ENCODE results near the gene HPSE2.

Gene HPSE2

DNA sequence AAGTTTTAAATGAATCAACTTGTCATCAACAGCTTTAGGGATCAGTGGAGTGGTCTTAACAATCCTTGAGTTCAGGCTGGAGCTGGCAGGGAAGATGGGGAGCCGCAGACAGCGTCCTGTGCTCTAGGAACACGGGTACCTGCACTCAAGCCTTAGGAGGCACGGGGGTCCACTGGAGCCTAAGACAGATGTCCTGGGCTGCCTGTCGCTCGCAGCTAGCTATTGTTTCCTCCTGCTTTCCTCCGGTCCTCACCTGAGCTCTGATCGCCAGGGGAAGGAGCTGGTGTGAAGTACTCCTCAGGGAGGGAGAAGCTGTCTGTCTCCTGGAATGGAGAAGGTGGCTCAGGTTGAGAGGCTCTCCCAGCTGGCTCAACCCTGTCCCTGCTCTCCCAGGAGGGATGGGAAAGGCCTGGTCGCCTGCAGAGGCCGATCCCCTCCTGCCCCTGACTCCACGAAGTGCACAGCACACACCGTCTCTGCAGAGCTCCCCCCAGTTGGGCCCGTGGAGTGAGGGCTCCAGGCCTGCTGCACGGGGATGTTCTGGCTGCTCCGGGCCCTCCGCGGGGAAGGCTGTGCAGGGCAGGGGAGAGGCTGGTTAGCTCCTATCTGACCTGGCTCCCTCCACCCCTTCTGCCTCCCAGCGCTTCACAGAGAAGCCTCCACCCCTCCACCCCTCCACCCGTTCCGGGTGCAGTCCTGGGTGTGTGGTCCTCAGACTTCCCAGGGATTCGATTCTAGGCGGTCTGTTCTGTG, 806.2 kb downstream of the HPSE2 start:
- no peak for DNase-seq
- H2AFZ ChIP-seq (ENCODE audit: low read depth, low read length), result no peak overlapping the region
- peaks cover 18% of the 10 kb centered on the region for H3K9me3 ChIP-seq (ENCODE audit: insufficient read depth, low read length, severe bottlenecking)
- no peaks in the 10 kb centered on the region for H3K79me2 ChIP-seq (ENCODE audit: insufficient read depth, low read length)
- H3K9ac ChIP-seq (ENCODE audit: low read depth, low read length), result no peak overlapping the region
- no peak overlapping the region for H3K27ac ChIP-seq (ENCODE audit: low read length)
- H3K27me3 ChIP-seq (ENCODE audit: insufficient read depth, low read length, poor library complexity), result no peaks in the 10 kb centered on the region
- TF ChIP-seq EZH2 (IDR thresholded peaks at IDR 0.05; ENCODE audit: borderline replicate concordance, low read depth, low read length, severe bottlenecking), result no peak
- TF ChIP-seq, protein P1, sequence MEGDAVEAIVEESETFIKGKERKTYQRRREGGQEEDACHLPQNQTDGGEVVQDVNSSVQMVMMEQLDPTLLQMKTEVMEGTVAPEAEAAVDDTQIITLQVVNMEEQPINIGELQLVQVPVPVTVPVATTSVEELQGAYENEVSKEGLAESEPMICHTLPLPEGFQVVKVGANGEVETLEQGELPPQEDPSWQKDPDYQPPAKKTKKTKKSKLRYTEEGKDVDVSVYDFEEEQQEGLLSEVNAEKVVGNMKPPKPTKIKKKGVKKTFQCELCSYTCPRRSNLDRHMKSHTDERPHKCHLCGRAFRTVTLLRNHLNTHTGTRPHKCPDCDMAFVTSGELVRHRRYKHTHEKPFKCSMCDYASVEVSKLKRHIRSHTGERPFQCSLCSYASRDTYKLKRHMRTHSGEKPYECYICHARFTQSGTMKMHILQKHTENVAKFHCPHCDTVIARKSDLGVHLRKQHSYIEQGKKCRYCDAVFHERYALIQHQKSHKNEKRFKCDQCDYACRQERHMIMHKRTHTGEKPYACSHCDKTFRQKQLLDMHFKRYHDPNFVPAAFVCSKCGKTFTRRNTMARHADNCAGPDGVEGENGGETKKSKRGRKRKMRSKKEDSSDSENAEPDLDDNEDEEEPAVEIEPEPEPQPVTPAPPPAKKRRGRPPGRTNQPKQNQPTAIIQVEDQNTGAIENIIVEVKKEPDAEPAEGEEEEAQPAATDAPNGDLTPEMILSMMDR (IDR thresholded peaks at IDR 0.05; ENCODE audit: borderline replicate concordance, extremely low read depth, low read length, poor library complexity, severe bottlenecking), result no peak
- H3K4me2 ChIP-seq (ENCODE audit: insufficient read depth, low read length), result no peak overlapping the region
- H3K36me3 ChIP-seq (ENCODE audit: insufficient read depth, low read length), result peaks cover 74% of the 10 kb centered on the region
- no peak overlapping the region for H3K4me3 ChIP-seq (ENCODE audit: low read depth in 1 of 2, low read length in 2 of 2)
- ATAC-seq (ENCODE audit: insufficient read depth, low read depth), result no peak
- no peaks in the 10 kb centered on the region; the same call in 1 of the 2 replicates for H4K20me1 ChIP-seq (ENCODE audit: insufficient read depth, low read length)
- no peaks in the 10 kb centered on the region for H3K4me1 ChIP-seq (ENCODE audit: insufficient read depth, low read length)

DNA sequence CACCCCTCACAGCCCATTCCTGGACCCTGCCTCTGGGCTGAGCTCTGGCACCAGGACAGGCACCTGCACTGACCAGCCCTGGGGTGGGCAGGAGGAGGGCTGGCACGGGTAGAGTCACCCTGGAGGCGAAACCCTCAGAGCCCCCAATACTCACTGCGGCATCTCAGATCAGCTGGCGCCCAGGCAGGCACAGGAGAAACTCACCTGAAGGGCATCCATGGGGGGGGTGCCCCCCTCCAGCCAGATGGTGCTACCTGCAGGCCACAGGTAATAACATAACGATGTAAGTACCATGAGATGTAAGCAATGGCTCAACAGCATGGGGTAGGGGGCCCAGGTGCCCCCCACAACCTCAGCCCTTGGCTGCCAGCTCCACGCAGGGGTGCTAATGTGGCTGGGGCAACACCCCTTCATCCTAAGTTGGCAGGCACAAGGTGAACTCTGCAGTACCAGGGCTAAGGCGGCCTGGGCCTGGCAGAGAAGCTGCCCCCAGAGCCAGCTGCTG, 808.6 kb downstream of the HPSE2 start:
- Histone ChIP-seq H3K9me3 (ENCODE audit: insufficient read depth, low read length, severe bottlenecking) (peaks cover 3% of the 10 kb centered on the region), H3K79me2 (ENCODE audit: insufficient read depth, low read length) (no peaks in the 10 kb centered on the region), H2AFZ (ENCODE audit: low read depth, low read length) (no peak overlapping the region), H4K20me1 (ENCODE audit: insufficient read depth, low read length) (no peaks in the 10 kb centered on the region), H3K4me2 (ENCODE audit: insufficient read depth, low read length) (no peak overlapping the region), H3K27ac (ENCODE audit: low read length) (no peak overlapping the region), H3K4me3 (ENCODE audit: low read depth in 1 of 2, low read length in 2 of 2) (no peak overlapping the region), H3K27me3 (ENCODE audit: insufficient read depth, low read length, poor library complexity) (no peaks in the 10 kb centered on the region), H3K4me1 (ENCODE audit: insufficient read depth, low read length) (no peaks in the 10 kb centered on the region), H3K9ac (ENCODE audit: low read depth, low read length) (no peak overlapping the region), H3K36me3 (ENCODE audit: insufficient read depth, low read length) (peaks cover 60% of the 10 kb centered on the region)
- DNase-seq (no peak), ATAC-seq (ENCODE audit: insufficient read depth, low read depth) (no peak)
- TF ChIP-seq, protein P1 (IDR thresholded peaks at IDR 0.05; ENCODE audit: borderline replicate concordance, extremely low read depth, low read length, poor library complexity, severe bottlenecking), result no peak
- no peak for TF ChIP-seq EZH2 (IDR thresholded peaks at IDR 0.05; ENCODE audit: borderline replicate concordance, low read depth, low read length, severe bottlenecking)

DNA sequence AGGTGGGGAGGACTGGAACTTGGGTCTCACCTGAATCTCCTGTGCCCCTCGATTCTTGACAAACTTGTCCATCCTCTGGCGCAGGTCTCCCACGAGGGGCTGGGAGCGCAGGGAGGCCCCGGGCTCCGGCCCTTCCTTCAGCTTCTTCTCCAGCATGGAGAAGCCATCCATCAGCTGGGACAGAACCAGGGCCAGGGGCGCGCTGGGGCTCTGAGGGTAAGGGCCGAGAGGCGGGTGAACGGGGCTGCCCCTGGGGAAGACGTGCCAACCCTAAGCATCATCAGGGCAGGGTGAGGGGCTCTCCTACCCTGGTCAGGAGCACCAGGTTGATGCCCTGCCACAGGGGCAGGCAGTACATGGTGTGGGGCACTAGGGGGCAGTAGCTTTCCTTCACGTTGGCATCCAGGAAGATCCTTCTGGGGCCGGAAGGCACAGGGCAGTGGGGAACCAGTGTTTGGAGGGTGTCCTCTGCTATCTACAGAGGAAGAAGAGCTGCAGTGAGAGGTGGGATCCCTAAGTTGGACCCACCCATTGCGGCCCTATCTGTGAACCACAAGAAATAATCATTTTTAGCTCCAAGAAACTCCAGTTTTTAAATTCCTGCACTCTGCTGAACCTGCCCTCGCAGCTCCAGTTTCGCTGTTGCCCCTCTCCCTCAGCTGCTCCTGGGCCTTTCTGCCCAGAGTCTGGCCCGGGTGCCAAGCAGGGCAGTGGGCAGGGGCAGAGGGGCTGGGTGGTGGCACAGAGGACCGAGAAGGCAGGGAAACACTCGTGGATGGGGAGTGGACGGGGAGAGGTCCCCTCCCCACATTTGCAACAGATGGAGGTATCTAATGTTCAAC, 809.9 kb downstream of the HPSE2 start:
- peaks cover 47% of the 10 kb centered on the region for H3K36me3 ChIP-seq (ENCODE audit: insufficient read depth, low read length)
- peak; percentile 48 for DNase-seq

More for the DNA sequence above, 809.9 kb downstream of the HPSE2 start:
- no peaks in the 10 kb centered on the region for H4K20me1 ChIP-seq (ENCODE audit: insufficient read depth, low read length)
- no peak overlapping the region for H3K9ac ChIP-seq (ENCODE audit: low read depth, low read length)
- no peak overlapping the region for H2AFZ ChIP-seq (ENCODE audit: low read depth, low read length)
- H3K4me2 ChIP-seq (ENCODE audit: insufficient read depth, low read length), result no peak overlapping the region
- H3K27me3 ChIP-seq (ENCODE audit: insufficient read depth, low read length, poor library complexity), result no peaks in the 10 kb centered on the region
- no peaks in the 10 kb centered on the region for H3K79me2 ChIP-seq (ENCODE audit: insufficient read depth, low read length)
- no peak overlapping the region for H3K27ac ChIP-seq (ENCODE audit: low read length)
- peak; percentile 65 for ATAC-seq (ENCODE audit: insufficient read depth, low read depth)
- no peak overlapping the region for H3K4me3 ChIP-seq (ENCODE audit: low read depth in 1 of 2, low read length in 2 of 2)
- H3K4me1 ChIP-seq (ENCODE audit: insufficient read depth, low read length), result no peaks in the 10 kb centered on the region
- no peak for TF ChIP-seq EZH2 (IDR thresholded peaks at IDR 0.05; ENCODE audit: borderline replicate concordance, low read depth, low read length, severe bottlenecking)
- TF ChIP-seq, protein P1 (IDR thresholded peaks at IDR 0.05; ENCODE audit: borderline replicate concordance, extremely low read depth, low read length, poor library complexity, severe bottlenecking), result peak; percentile 76
- no peaks in the 10 kb centered on the region for H3K9me3 ChIP-seq (ENCODE audit: insufficient read depth, low read length, severe bottlenecking)

Data from DND-41 (cell line).